ENCODE data around the gene AFTPH.

AFTPH gene

GRCh38 chr2:64609942-64610281 lies 85.8 kb downstream of the AFTPH start:
- ATAC-seq (ENCODE audit: insufficient read depth, low read depth) (no peak), DNase-seq (no peak)
- no peak for TF ChIP-seq EZH2 (IDR thresholded peaks at IDR 0.05; ENCODE audit: borderline replicate concordance, low read depth, low read length, severe bottlenecking)
- TF ChIP-seq CTCF (IDR thresholded peaks at IDR 0.05; ENCODE audit: borderline replicate concordance, extremely low read depth, low read length, poor library complexity, severe bottlenecking), result no peak
- Histone ChIP-seq H3K9me3 (ENCODE audit: insufficient read depth, low read length, severe bottlenecking) (no peaks in the 10 kb centered on the region), H3K27me3 (ENCODE audit: insufficient read depth, low read length, poor library complexity) (peaks cover 3% of the 10 kb centered on the region), H3K9ac (ENCODE audit: low read depth, low read length) (no peak overlapping the region), H3K4me3 (ENCODE audit: low read depth in 1 of 2, low read length in 2 of 2) (no peak overlapping the region), H2AFZ (ENCODE audit: low read depth, low read length) (no peak overlapping the region), H3K4me1 (ENCODE audit: insufficient read depth, low read length) (no peaks in the 10 kb centered on the region), H3K36me3 (ENCODE audit: insufficient read depth, low read length) (no peaks in the 10 kb centered on the region), H3K79me2 (ENCODE audit: insufficient read depth, low read length) (no peaks in the 10 kb centered on the region), H3K4me2 (ENCODE audit: insufficient read depth, low read length) (no peak overlapping the region), H3K27ac (ENCODE audit: low read length) (no peak overlapping the region), H4K20me1 (ENCODE audit: insufficient read depth, low read length) (0 out of 2 replicates have a peak, but pooled peaks cover 3% of the 10 kb centered on the region)

GRCh38 chr2:64610316-64610855 lies 86.3 kb downstream of the AFTPH start:
- Histone ChIP-seq H3K4me3 (ENCODE audit: low read depth in 1 of 2, low read length in 2 of 2) (no peak overlapping the region), H4K20me1 (ENCODE audit: insufficient read depth, low read length) (0 out of 2 replicates have a peak, but pooled peaks cover 3% of the 10 kb centered on the region), H2AFZ (ENCODE audit: low read depth, low read length) (no peak overlapping the region), H3K9me3 (ENCODE audit: insufficient read depth, low read length, severe bottlenecking) (no peaks in the 10 kb centered on the region), H3K9ac (ENCODE audit: low read depth, low read length) (no peak overlapping the region), H3K4me2 (ENCODE audit: insufficient read depth, low read length) (no peak overlapping the region), H3K36me3 (ENCODE audit: insufficient read depth, low read length) (no peaks in the 10 kb centered on the region), H3K27me3 (ENCODE audit: insufficient read depth, low read length, poor library complexity) (peaks cover 3% of the 10 kb centered on the region), H3K4me1 (ENCODE audit: insufficient read depth, low read length) (no peaks in the 10 kb centered on the region), H3K27ac (ENCODE audit: low read length) (no peak overlapping the region), H3K79me2 (ENCODE audit: insufficient read depth, low read length) (no peaks in the 10 kb centered on the region)
- DNase-seq (no peak), ATAC-seq (ENCODE audit: insufficient read depth, low read depth) (no peak)
- TF ChIP-seq CTCF (IDR thresholded peaks at IDR 0.05; ENCODE audit: borderline replicate concordance, extremely low read depth, low read length, poor library complexity, severe bottlenecking), result no peak
- no peak for TF ChIP-seq EZH2 (IDR thresholded peaks at IDR 0.05; ENCODE audit: borderline replicate concordance, low read depth, low read length, severe bottlenecking)

GRCh38 chr2:64612575-64613195 lies 88.6 kb downstream of the AFTPH start:
- Histone ChIP-seq H4K20me1 (ENCODE audit: insufficient read depth, low read length) (0 out of 2 replicates have a peak, but pooled peaks cover 3% of the 10 kb centered on the region), H3K79me2 (ENCODE audit: insufficient read depth, low read length) (no peaks in the 10 kb centered on the region), H3K4me1 (ENCODE audit: insufficient read depth, low read length) (no peaks in the 10 kb centered on the region), H2AFZ (ENCODE audit: low read depth, low read length) (no peak overlapping the region), H3K4me2 (ENCODE audit: insufficient read depth, low read length) (no peak overlapping the region), H3K9me3 (ENCODE audit: insufficient read depth, low read length, severe bottlenecking) (no peaks in the 10 kb centered on the region), H3K27me3 (ENCODE audit: insufficient read depth, low read length, poor library complexity) (peaks cover 3% of the 10 kb centered on the region), H3K27ac (ENCODE audit: low read length) (no peak overlapping the region), H3K4me3 (ENCODE audit: low read depth in 1 of 2, low read length in 2 of 2) (no peak overlapping the region), H3K36me3 (ENCODE audit: insufficient read depth, low read length) (no peaks in the 10 kb centered on the region), H3K9ac (ENCODE audit: low read depth, low read length) (no peak overlapping the region)
- DNase-seq (no peak), ATAC-seq (ENCODE audit: insufficient read depth, low read depth) (no peak)
- TF ChIP-seq CTCF (IDR thresholded peaks at IDR 0.05; ENCODE audit: borderline replicate concordance, extremely low read depth, low read length, poor library complexity, severe bottlenecking), result no peak
- TF ChIP-seq EZH2 (IDR thresholded peaks at IDR 0.05; ENCODE audit: borderline replicate concordance, low read depth, low read length, severe bottlenecking), result no peak

Measured in DND-41 (cell line).